Endothelial cell of umbilical vein (primary cell): Measurements from ENCODE around the gene ETV6. TPM values are rescaled to one million over a fixed set of nuclear protein-coding genes. Genes with fewer than 3 reads are reported as not detected.

Experiments used
- BruUV-seq: library from RNA; stranded (reverse); fragments of 400-500 nt; replicated peaks from 2 replicates; lab custom pipeline; 2021; lab: Mats Ljungman, UMichigan
- CTCF ChIA-PET: fragments of 300-600, 350-600 bp; sonication (Branson Sonifier 250); formaldehyde crosslinking; loops from one replicate; lab custom pipeline; 2021; ENCODE audit warnings: antibody characterized with exemption, inconsistent platforms; lab: Charles Lee
- POLR2A ChIA-PET: fragments of 300-600, 350-600 bp; sonication (Branson Sonifier 250); formaldehyde crosslinking; loops from one replicate; lab custom pipeline; 2021; ENCODE audit warnings: antibody characterized with exemption, inconsistent platforms; lab: Charles Lee
- DNase-seq: peaks from one replicate; pipeline ENCODE4 v3.0.0-alpha.2; 2011; ENCODE audit warnings: low read depth, low spot score
- FAIRE-seq: peaks from 2 replicates; lab custom pipeline; 2011; peaks lifted over from hg19 to GRCh38; lab: Jason Lieb, UNC
- H2AFZ ChIP-seq: 2 replicates; pipeline ENCODE4 v1.6.0; 2012; ENCODE audit warnings: low read depth, low read length, control low read depth, inconsistent platforms
- H3K27ac ChIP-seq: 2 replicates; pipeline ENCODE4 v1.5.1; 2011; ENCODE audit warnings: low read depth, mild to moderate bottlenecking, control low read depth, low read length, moderate library complexity; ENCODE audit not compliant: insufficient read depth
- H3K27me3 ChIP-seq, 2 experiments: 2 replicates each; pipeline versions ENCODE4 v1.6.0 to v1.6.1; 2011; ENCODE audit warnings: low read length in 2 of 2, mixed read lengths in 1 of 2; ENCODE audit not compliant: control insufficient read depth in 2 of 2, insufficient read depth in 2 of 2
- H3K36me3 ChIP-seq, 2 experiments: 2 replicates in 1 of 2; 3 replicates in 1 of 2; pipeline ENCODE4 v1.5.1; 2011; ENCODE audit warnings: low read length in 2 of 2, mild to moderate bottlenecking in 1 of 2, moderate library complexity in 1 of 2; ENCODE audit not compliant: control insufficient read depth in 2 of 2, insufficient read depth in 2 of 2; ENCODE audit errors: extremely low read depth in 1 of 2
- H3K4me1 ChIP-seq: 3 replicates; pipeline ENCODE4 v1.5.1; 2011; ENCODE audit warnings: mild to moderate bottlenecking, low read length; ENCODE audit not compliant: control insufficient read depth, insufficient read depth; ENCODE audit errors: extremely low read depth
- H3K4me2 ChIP-seq: 2 replicates; pipeline ENCODE4 v1.6.1; 2011; ENCODE audit warnings: low read length, control low read depth, mixed read lengths; ENCODE audit not compliant: insufficient read depth
- H3K4me3 ChIP-seq, 3 experiments: fragments of 200-600 bp in 1 of 3; sonication (generic), shearing (Covaris generic) in 1 of 3; replicated peaks in 1 of 3; 2 replicates each; pipeline ENCODE4 v1.5.1; 2011 to 2016; ENCODE audit warnings: control low read depth in 3 of 3, low read length in 3 of 3, mild to moderate bottlenecking in 2 of 3, inconsistent platforms in 1 of 3, low read depth in 1 of 3, moderate library complexity in 1 of 3; ENCODE audit not compliant: insufficient read depth in 1 of 3
- H3K79me2 ChIP-seq: 2 replicates; pipeline ENCODE4 v1.6.0; 2012; ENCODE audit warnings: low read length, inconsistent platforms; ENCODE audit not compliant: control insufficient read depth, insufficient read depth
- H3K9ac ChIP-seq: replicated peaks from 2 replicates; pipeline ENCODE3; 2011; ENCODE audit warnings: low read length, control low read depth; ENCODE audit not compliant: insufficient read depth; ENCODE audit errors: extremely low read depth
- H3K9me1 ChIP-seq: replicated peaks from 3 replicates; pipeline ENCODE4 v1.6.0; 2011; ENCODE audit warnings: mild to moderate bottlenecking, low read length; ENCODE audit not compliant: control insufficient read depth, insufficient read depth; ENCODE audit errors: extremely low read depth
- H3K9me3 ChIP-seq: replicated peaks from 2 replicates; pipeline ENCODE4 v1.5.1; 2012; ENCODE audit warnings: low read length, inconsistent platforms; ENCODE audit not compliant: control insufficient read depth, insufficient read depth
- H4K20me1 ChIP-seq: replicated peaks from 2 replicates; pipeline ENCODE3; 2011; ENCODE audit warnings: mild to moderate bottlenecking, low read length; ENCODE audit not compliant: control insufficient read depth, insufficient read depth; ENCODE audit errors: extremely low read depth
- FOS ChIP-seq: IDR thresholded peaks from 2 replicates; pipeline ENCODE4 v1.6.1; 2011; ENCODE audit warnings: mild to moderate bottlenecking, low read length, moderate library complexity, borderline replicate concordance; ENCODE audit not compliant: insufficient read depth
- MYC ChIP-seq: IDR thresholded peaks from one replicate; pipeline ENCODE4 v1.6.1; 2011; ENCODE audit warnings: mild to moderate bottlenecking, low read depth, low read length
- POLR2AphosphoS5 ChIP-seq: IDR thresholded peaks from 2 replicates; pipeline ENCODE4 v1.6.1; 2012; ENCODE audit warnings: low read depth, mild to moderate bottlenecking, control low read depth, low read length, moderate library complexity; ENCODE audit not compliant: insufficient read depth
- dilution Hi-C: fragments of 300-500 bp; cut with MboI; formaldehyde crosslinking; loops from one replicate; pipeline ENCODE4 v1.15.0; 2019; ENCODE audit warnings: low sequenced_read_pairs; ENCODE audit not compliant: extremely low pct_ligation_motif_present
- intact Hi-C: fragments of 100-400 bp; cut with micrococcal nuclease; formaldehyde crosslinking; loops from one replicate; pipeline ENCODE4 v1.10.0; 2022
- polyA plus RNA-seq, 4 experiments: library from polyadenylated mRNA; depleted of rRNA in 3 of 4; stranded (reverse) in 3 of 4; unstranded in 1 of 4; fragments of >200 nt; gene quantifications; 2 replicates each; pipeline versions ENCODE4 v1.2.1 to v1.2.3, GENCODE V29; 2011 to 2012; ENCODE audit warnings: missing spikeins in 1 of 4
- total RNA-seq: library from RNA; stranded (reverse); gene quantifications from 2 replicates; pipeline ENCODE4 v1.2.3, GENCODE V29; 2021

ETV6 gene
- total and polyA plus RNA-seq, 2 donors (not counting 3 experiments of a cell fraction or from before 2014, with no cell fraction given), result 15.9 to 57.1 TPM

DNA sequence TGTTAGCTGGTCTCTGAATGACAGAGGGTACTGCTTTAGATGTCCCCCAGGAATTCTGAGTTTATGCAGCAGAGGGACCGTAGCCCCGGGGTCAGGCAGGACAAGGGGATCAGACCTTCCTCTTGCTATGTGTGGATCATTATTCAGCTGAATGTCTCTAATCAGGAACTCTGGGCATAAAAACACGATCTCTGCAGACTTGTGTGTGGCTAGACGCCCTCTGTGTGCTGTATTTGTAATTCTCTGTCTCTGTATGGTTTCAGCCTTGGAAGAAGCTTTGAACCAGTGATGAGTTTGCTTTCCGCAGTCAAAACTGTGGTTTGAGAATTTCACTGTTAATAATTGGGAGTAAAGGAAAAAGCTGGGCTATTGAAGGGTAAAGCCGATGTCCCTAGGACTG is 125.3 kb downstream of the ETV6 start:
- H3K27me3 ChIP-seq, result no peaks in the 10 kb centered on the region
- H3K4me3 ChIP-seq, result no peak overlapping the region
- H3K9ac ChIP-seq, result no peak overlapping the region
- FAIRE-seq (no peak), DNase-seq (no peak)
- BruUV-seq, result no TSS peak
- peaks cover 31% of the 10 kb centered on the region for H3K79me2 ChIP-seq
- intact Hi-C loops (no loop called here), dilution Hi-C loops (no loop called here)
- no peak overlapping the region for H3K27ac ChIP-seq
- no peaks in the 10 kb centered on the region for H4K20me1 ChIP-seq
- CTCF ChIA-PET, result interaction anchor here (1.3 kb wide), 1 partner anchor 11 kb away, joined by 3 read pairs; no protein-coding TSS in a partner anchor
- no peaks in the 10 kb centered on the region for H3K9me3 ChIP-seq
- POLR2A ChIA-PET, result no interaction called here
- H3K9me1 ChIP-seq, result no peaks in the 10 kb centered on the region
- H3K4me2 ChIP-seq, result no peak overlapping the region
- H2AFZ ChIP-seq, result no peak overlapping the region
- TF ChIP-seq FOS, result no peak
- no peak for TF ChIP-seq MYC
- H3K4me1 ChIP-seq, result peaks cover 6% of the 10 kb centered on the region
- H3K36me3 ChIP-seq, result peaks cover 0 to 5% of the 10 kb centered on the region in 2 experiments

DNA sequence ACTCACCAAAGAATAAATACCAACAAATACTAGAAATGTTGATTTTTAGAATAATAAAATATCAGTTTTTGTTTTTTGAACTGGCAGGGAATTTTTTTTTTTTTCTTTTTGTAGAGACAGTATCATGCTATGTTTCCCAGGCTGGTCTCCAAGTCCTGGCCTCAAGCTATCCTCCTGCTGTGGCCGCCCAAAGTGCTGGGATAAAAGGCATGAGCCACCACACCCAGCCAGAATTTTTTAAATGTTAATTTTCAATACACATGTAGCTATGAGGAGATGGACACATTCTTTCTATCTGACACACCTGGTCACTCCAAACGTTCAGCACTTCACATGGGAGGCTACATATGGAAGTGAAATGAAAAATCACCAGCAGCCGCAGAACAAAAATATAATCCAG is 126.8 kb downstream of the ETV6 start:
- Histone ChIP-seq H3K4me2 (no peak overlapping the region), H3K4me1 (no peaks in the 10 kb centered on the region), H2AFZ (no peak overlapping the region), H3K9me1 (no peaks in the 10 kb centered on the region), H3K79me2 (peaks cover 37% of the 10 kb centered on the region), H3K27ac (no peak overlapping the region), H3K9ac (no peak overlapping the region), H3K4me3 (no peak overlapping the region), H3K27me3 (no peaks in the 10 kb centered on the region), H3K9me3 (no peaks in the 10 kb centered on the region), H4K20me1 (no peaks in the 10 kb centered on the region), H3K36me3 (peaks cover 0 to 5% of the 10 kb centered on the region in 2 experiments)
- ChIA-PET POLR2A (no interaction called here), CTCF (interaction anchor here (0.7 kb wide), 1 partner anchor 95 kb away, joined by 3 read pairs; no protein-coding TSS in a partner anchor)
- intact Hi-C loops (no loop called here), dilution Hi-C loops (no loop called here)
- DNase-seq, result no peak
- FAIRE-seq, result no peak
- TF ChIP-seq POLR2AphosphoS5 (no peak), FOS (no peak)
- BruUV-seq, result no TSS peak
